Measurements from ENCODE around the gene ZNF212. TPM values are rescaled to one million over a fixed set of nuclear protein-coding genes. Genes with fewer than 3 reads are reported as not detected.
"Not testable (repeated sequence)": the region's sequence is repeated elsewhere in the genome, so short reads cannot be mapped to it uniquely, and the experiment has no call there.

Gene ZNF212
- total and polyA plus RNA-seq, 12 donors: 3.6 to 5.9 (median 4.8) TPM

GRCh38 chr7:149232362-149232761 lies 7.1 kb upstream of the ZNF212 start:
- Histone ChIP-seq H3K9me3 (no peaks in the 10 kb centered on the region), H3K4me3 (no peak overlapping the region), H3K4me1 (no peaks in the 10 kb centered on the region), H3K27me3 (peaks cover 0 to 15% (median 0%) of the 10 kb centered on the region in 7 donors), H3K36me3 (no peaks in the 10 kb centered on the region), H3K27ac (no peak overlapping the region)
- 73 to 78% methylated on average over 2 of the region's 2 CpGs for WGBS, 2 donors
- no peak for TF ChIP-seq CTCF (IDR thresholded peaks at IDR 0.05)
- no peak for ATAC-seq
- no peak for DNase-seq
- intact Hi-C loops (cut with DNase I): no loop called here

DNA sequence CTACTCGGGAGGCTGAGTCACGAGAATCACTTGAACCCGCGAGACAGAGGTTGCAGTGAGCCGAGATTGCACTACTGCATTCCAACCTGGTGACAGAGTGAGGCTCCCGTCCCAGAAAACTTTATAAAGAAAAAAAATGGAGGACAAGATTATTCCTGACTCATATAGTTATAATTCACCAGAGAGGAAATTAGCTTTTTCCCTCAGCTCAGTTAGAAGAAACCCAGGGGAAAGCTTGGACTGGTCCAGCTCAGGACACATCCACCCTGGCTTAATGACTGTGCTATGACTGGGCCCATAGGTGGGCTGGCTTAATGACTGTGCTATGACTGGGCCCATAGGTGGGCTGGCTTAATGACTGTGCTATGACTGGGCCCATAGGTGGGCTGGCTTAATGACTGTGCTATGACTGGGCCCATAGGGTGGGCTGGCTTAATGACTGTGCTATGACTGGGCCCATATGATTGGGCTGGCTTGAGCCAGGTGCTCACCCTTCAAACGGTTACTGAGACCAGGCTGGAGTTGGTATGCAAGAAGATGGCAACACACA lies 5.7 kb upstream of the ZNF212 start:
- H3K27ac ChIP-seq; ATAC-seq; intact Hi-C loops (cut with DNase I); H3K36me3 ChIP-seq; H3K9me3 ChIP-seq; H3K4me1 ChIP-seq; H3K4me3 ChIP-seq; DNase-seq: not testable (repeated sequence)
- peaks cover 0 to 15% (median 0%) of the 10 kb centered on the region in 7 donors for H3K27me3 ChIP-seq
- WGBS, 2 donors: 74% methylated on average over 7 of the region's 7 CpGs

- Histone ChIP-seq H3K4me3 (no peak overlapping the region), H3K27me3 (peaks cover 0 to 15% (median 0%) of the 10 kb centered on the region in 7 donors), H3K36me3 (no peaks in the 10 kb centered on the region), H3K4me1 (peaks cover 7 to 26% (median 19%) of the 10 kb centered on the region in 9 donors), H3K9me3 (peaks cover 0 to 4% (median 0%) of the 10 kb centered on the region in 11 donors), H3K27ac (no peak overlapping the region)
- intact Hi-C loops (cut with DNase I): loop anchor here in 1 of 10 donors (5.0 kb wide), 1 partner anchor 40 kb away; the partner anchor contains the start of gene ZNF282
- 82 to 84% methylated on average over 7 of the region's 7 CpGs for WGBS, 2 donors
- no peak for TF ChIP-seq CTCF (IDR thresholded peaks at IDR 0.05)
- no peak for DNase-seq
- no peak for ATAC-seq
Measured at GRCh38 chr7:149237502-149237901, 1.9 kb upstream of the ZNF212 start.

GRCh38 chr7:149238051-149238450 lies 1.4 kb upstream of the ZNF212 start:
- WGBS, 2 donors: 80% methylated on average over 3 of the region's 3 CpGs
- intact Hi-C loops (cut with DNase I): loop anchor here in 2 of 10 donors (2.0 to 5.0 kb wide), 2 partner anchors 41 to 43 kb away; partner anchors contain the start of gene ZNF282 (in 2 of the 2)
- Histone ChIP-seq H3K4me1 (peaks cover 7 to 26% (median 19%) of the 10 kb centered on the region in 9 donors), H3K27ac (no peak overlapping the region), H3K27me3 (peaks cover 0 to 11% (median 0%) of the 10 kb centered on the region in 7 donors), H3K4me3 (no peak overlapping the region), H3K36me3 (no peaks in the 10 kb centered on the region), H3K9me3 (peaks cover 0 to 9% (median 4%) of the 10 kb centered on the region in 11 donors)
- ATAC-seq (no peak), DNase-seq (no peak)
- no peak for TF ChIP-seq CTCF (IDR thresholded peaks at IDR 0.05)

GRCh38 chr7:149240637-149241036 lies 1.2 kb downstream of the ZNF212 start:
- H3K4me3 ChIP-seq: peak overlapping the region in 9 of 10 donors; percentile 63 to 100 (median 94)
- peaks cover 0 to 4% (median 0%) of the 10 kb centered on the region in 7 donors for H3K27me3 ChIP-seq
- no peak overlapping the region for H3K27ac ChIP-seq
- intact Hi-C loops (cut with DNase I): no loop called here
- H3K36me3 ChIP-seq: no peaks in the 10 kb centered on the region
- TF ChIP-seq CTCF (IDR thresholded peaks at IDR 0.05): no peak
- H3K4me1 ChIP-seq: peaks cover 7 to 26% (median 19%) of the 10 kb centered on the region in 9 donors
- no peak for ATAC-seq
- WGBS, 2 donors: 77 to 81% methylated on average over 5 of the region's 5 CpGs
- H3K9me3 ChIP-seq: peaks cover 0 to 15% (median 4%) of the 10 kb centered on the region in 11 donors
- no peak for DNase-seq

All from heart right ventricle (tissue), 16 donors.